ENCODE measurements around the gene EPB41.

- no peak for TF ChIP-seq CTCF (IDR thresholded peaks at IDR 0.05)
- no peak for TF ChIP-seq POLR2A (IDR thresholded peaks at IDR 0.05)
Measured at GRCh38 chr1:29162025-29162424, 247.7 kb downstream of the EPB41 start.

Data from esophagus squamous epithelium (tissue), 4 donors.